ENCODE results near the gene PRR36.

PRR36 gene

GRCh38 chr19:7858109-7858770 lies 15.9 kb downstream of the PRR36 start:
- no peak for DNase-seq

GRCh38 chr19:7857727-7858108 lies 16.5 kb downstream of the PRR36 start:
- DNase-seq = no peak

- no peak for DNase-seq
These were observed 17.2 kb downstream of the PRR36 start for GRCh38 chr19:7856679-7857663.

- DNase-seq = no peak
These were observed 18.0 kb downstream of the PRR36 start for GRCh38 chr19:7856109-7856591.

GRCh38 chr19:7855426-7856108 lies 18.6 kb downstream of the PRR36 start:
- DNase-seq = no peak

- no peak for DNase-seq
These were observed 20.4 kb downstream of the PRR36 start for GRCh38 chr19:7853770-7854128.

- peak; percentile 50 for DNase-seq
These were observed 21.1 kb downstream of the PRR36 start for GRCh38 chr19:7852851-7853769.

GRCh38 chr19:7851623-7852500 lies 22.3 kb downstream of the PRR36 start:
- no peak for DNase-seq

- DNase-seq = no peak
These were observed 23.1 kb downstream of the PRR36 start for GRCh38 chr19:7850945-7851622.

GRCh38 chr19:7850000-7850813 lies 24.0 kb downstream of the PRR36 start:
- no peak for DNase-seq

GRCh38 chr19:7849631-7849999 lies 24.6 kb downstream of the PRR36 start:
- DNase-seq = no peak

GRCh38 chr19:7848779-7849457 lies 25.3 kb downstream of the PRR36 start:
- no peak for DNase-seq

- DNase-seq = no peak
These were observed 26.5 kb downstream of the PRR36 start for GRCh38 chr19:7847664-7848063.

GRCh38 chr19:7846155-7846646 lies 28.0 kb downstream of the PRR36 start:
- no peak for DNase-seq

GRCh38 chr19:7845390-7846154 lies 28.6 kb downstream of the PRR36 start:
- DNase-seq = no peak

- no peak for DNase-seq
These were observed 29.2 kb downstream of the PRR36 start for GRCh38 chr19:7844951-7845350.

GRCh38 chr19:7844405-7844804 lies 29.8 kb downstream of the PRR36 start:
- no peak for DNase-seq

- no peak for DNase-seq
These were observed 30.7 kb downstream of the PRR36 start for GRCh38 chr19:7843521-7843920.

Measured in activated CD4-positive, alpha-beta T cell treated with anti-CD3 and anti-CD28 coated beads for 1 hour (primary cell).